Activated CD8-positive, alpha-beta memory T cell treated with anti-CD3 and anti-CD28 coated beads for 48 hours (primary cell): ENCODE measurements around the gene ANTXR1.

ENCODE experiments used
- DNase-seq, 3 experiments: peaks; one replicate each; pipeline ENCODE4 v3.0.0-alpha.2; 2020; ENCODE audit warnings: low read depth in 2 of 3, low spot score in 2 of 3

The ANTXR1 gene

GRCh38 chr2:69013142-69013839 is at the start of gene ANTXR1:
Gene ANTXR1, plus strand, starts transcription at chr2:69013179. Its CDS starts 321 bp downstream, at chr2:69013500.
- DNase-seq: no peak

GRCh38 chr2:68964282-68964681 is 48.7 kb upstream of the ANTXR1 start:
- no peak for DNase-seq

- no peak for DNase-seq
These were observed 44.8 kb upstream of the ANTXR1 start for GRCh38 chr2:68968221-68968620.

GRCh38 chr2:68969736-68970490 is 43.1 kb upstream of the ANTXR1 start:
- DNase-seq: no peak

- DNase-seq: no peak
These were observed 42.3 kb upstream of the ANTXR1 start for GRCh38 chr2:68970566-68971265.

GRCh38 chr2:68971591-68972231 is 41.3 kb upstream of the ANTXR1 start:
- no peak for DNase-seq

DNA sequence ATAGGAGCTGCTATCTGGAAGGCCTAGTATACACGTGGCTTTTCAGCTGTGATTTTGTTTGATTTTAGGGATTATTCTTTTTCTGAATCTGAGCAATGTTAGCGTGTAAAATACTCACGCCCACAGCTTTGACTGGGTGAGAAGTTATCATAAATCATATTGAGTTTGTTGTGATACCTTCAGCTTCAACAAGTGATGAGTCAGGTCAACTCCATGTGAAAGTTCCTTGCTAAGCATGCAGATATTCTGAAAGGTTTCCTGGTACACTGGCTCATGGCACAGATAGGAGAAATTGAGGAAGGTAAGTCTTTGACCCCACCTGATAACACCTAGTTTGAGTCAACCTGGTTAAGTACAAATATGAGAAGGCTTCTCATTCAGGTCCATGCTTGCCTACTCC is 38.7 kb upstream of the ANTXR1 start, which contains the start of gene GKN1:
Gene GKN1 (plus strand): TSS at position 386 of the 400 bp plus-strand sequence. CDS start 42 bp downstream, outside the sequence.
- no peak for DNase-seq

DNA sequence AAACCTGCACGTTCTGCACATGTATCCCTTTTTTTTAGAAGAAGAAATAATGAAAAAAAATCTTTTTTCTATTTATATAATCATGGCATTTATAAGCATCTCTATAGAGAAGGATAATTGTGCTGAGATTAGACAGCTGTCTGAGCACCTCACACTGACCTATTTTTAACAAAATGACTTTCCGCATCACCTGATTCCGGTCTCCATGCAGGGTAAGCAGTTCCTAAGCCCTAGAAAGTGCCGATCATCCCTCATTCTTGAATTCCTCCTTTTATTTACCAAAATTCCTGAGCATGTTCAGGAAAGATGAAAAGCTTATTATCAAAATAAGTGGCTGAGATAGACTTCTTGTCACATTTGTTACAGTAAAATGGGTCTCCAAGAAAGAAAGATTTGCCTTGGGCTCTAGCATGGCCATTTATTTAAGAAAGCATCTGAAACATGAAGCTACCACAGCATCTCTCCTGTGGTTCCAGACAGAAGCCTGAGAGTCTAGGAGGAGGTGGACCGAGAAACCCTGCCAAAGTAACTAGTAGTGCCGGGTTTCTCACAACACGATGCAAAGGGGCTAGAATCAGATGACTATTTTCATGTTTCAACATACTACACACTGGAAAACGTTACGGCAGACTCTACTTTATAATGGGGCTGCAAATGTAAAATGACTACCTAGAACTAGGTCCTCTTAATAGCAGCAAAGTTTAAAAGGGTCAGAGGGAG is 37.9 kb upstream of the ANTXR1 start:
- DNase-seq: no peak

DNA sequence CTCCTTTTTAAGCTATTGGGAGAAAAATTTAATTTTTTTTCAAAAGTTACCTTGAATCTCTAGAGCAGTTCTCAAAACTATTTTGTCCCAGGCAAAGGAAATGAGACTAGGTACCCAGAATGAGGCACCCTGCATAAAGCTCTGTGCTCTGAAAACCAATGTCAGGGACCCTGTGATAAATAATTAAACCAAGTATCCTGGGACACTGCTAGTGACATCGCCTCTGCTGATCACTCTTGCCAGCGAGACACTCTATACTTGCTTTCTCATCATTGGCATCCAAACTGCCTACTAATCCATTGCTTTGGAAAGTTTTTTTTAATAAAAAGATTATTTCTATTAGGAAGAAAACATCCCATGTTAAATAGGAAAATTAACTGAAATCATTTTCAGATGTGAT is 37.1 kb upstream of the ANTXR1 start:
- no peak for DNase-seq

DNA sequence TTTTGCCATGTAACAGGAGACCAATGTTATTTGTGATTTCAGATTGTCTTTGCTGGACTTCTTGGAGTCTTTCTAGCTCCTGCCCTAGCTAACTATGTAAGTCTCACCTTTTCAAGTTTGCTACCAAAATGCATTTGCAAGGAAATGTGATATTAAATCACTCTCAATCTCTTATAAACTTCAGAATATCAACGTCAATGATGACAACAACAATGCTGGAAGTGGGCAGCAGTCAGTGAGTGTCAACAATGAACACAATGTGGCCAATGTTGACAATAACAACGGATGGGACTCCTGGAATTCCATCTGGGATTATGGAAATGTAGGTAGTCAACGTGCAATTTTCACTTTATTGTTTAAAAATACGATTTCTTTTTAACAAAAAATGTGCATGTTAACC is 35.5 kb upstream of the ANTXR1 start:
- DNase-seq: no peak

DNA sequence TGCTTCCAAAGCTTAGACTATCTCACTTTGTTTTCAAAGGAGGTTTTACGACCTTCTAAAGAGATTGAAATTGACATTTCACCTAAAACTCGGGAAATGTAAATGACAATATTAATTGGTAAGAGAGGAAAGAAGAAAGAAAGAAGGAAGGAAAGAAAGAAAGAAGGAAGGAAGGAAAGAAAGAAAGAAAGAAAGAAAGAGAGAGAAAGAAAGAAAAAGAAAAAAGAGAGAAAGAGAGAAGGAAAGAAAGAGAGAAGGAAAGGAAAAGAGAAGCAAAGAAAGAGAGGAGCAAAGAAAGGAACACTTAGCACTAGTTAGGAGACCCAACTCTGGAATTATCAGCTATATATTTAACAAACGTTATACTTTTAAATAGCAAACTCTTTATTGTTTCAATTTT is 34.9 kb upstream of the ANTXR1 start:
- no peak for DNase-seq

- no peak for DNase-seq
These were observed 32.0 kb upstream of the ANTXR1 start for GRCh38 chr2:68980956-68981355.

GRCh38 chr2:68987021-68987503 is 25.9 kb upstream of the ANTXR1 start:
- DNase-seq: no peak

DNA sequence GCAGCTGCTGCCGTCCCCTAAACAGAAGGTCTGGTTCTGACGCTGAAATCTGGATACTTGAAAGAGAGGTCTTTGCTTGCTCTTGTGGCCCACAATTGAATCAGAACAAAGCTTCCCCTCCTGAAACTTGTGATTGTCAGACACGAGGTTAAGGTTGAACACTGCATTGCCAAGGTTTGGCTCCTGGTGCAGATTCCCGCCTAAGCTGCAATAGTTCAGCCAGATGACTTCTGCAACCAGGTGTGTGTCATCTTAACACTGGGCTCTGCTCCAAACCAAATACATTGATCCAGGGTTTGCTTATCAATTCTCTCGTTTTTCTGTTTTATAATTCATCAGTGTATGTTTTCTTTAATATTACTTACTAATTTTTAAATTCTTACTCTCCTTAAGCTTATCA is 23.9 kb upstream of the ANTXR1 start:
- no peak for DNase-seq

GRCh38 chr2:68992341-68992740 is 20.6 kb upstream of the ANTXR1 start:
- no peak for DNase-seq

- no peak for DNase-seq
These were observed 20.0 kb upstream of the ANTXR1 start for GRCh38 chr2:68992933-68993332.

GRCh38 chr2:68993660-68994059 is 19.3 kb upstream of the ANTXR1 start:
- no peak for DNase-seq

DNA sequence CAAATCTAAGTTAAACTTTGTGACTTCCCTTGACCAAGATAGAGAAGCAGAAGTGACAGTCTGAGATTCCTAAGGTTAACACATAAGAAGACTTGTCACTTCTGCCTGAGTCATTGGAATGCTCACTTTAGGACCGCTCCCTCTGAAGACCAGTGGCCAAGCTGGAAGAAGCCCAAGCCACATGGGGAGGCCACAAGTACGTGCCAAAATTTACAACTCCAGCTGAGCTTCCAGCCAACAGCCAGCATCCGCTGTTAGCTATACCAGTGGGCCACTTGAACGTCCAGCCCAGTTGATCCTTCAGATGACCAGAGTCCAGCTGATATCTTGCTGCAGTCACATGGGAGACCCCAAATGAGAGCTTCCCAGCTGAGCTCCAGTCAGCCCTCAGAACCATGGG is 18.1 kb upstream of the ANTXR1 start:
- no peak for DNase-seq

DNA sequence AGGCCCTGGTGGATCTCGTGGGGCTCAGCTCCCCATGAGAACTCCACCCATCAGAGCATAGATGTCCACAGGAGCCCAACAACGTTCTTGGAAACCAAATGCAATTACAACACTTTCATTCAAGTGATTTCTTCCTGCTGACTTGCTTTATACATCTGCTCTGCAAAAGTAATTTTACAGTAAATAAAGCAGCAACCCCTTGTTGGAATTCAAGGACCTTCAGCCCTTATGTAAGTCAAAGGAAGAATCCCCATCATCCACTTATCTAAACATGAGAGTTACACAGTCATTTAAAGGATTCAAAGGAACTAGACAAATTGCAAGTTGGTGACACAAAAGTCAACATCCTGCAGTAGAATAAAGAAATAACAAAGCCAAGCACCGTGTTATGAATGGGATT is 17.1 kb upstream of the ANTXR1 start:
- DNase-seq: no peak

- no peak for DNase-seq
These were observed 15.6 kb upstream of the ANTXR1 start for GRCh38 chr2:68997401-68997800.

DNA sequence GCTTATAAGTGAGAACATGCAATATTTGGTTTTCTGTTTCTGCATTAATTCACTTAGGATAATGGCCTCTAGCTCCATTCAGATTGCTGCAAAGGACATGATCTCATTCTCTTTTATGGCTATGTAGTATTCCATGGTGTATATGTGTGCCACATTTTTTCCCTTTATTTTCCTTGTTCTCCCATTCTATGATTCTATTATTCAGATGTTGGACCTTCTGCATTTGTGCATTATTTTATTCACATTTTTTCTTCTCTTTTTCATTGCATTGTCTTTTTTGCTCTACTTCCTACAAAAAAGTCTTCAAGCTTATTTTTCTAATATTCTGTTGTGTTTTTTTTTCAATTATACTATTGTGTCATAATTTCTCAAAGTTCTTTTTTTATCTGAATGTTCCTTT is 11.1 kb upstream of the ANTXR1 start:
- no peak for DNase-seq
